Measurements from ENCODE around the gene BBS9. TPM values are rescaled to one million over a fixed set of nuclear protein-coding genes. Genes with fewer than 3 reads are reported as not detected.
A peak's percentile ranks its signal among the peaks of the same experiment; 100 is the strongest.

BBS9 gene
- total RNA-seq, 2 experiments from 2014 or later: 6.0 to 7.7 TPM

DNA sequence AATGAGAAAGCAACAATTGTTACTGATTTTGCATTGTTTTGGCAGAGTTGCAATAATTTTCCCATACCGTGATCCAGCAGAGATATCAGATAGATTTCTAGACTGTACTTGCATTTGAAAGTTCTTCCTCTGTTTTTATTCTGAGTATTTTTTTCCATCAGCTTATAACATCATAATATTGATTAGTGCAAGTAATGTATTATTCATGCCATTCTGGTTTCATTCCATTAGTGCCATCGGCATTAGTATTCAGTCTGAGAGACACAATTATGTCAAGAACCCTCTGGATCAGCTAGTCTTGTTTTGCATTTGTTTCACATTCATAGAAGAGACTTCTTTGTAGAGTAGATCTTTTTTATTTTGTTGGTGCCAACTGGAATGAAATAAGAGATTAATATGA is 304.0 kb downstream of the BBS9 start:
- no peak for ATAC-seq
- no peak for DNase-seq
- Mint-ChIP-seq H3K9me3 (no peaks in the 10 kb centered on the region), H3K27me3 (no peaks in the 10 kb centered on the region), H3K36me3 (ENCODE audit: low read depth) (no peaks in the 10 kb centered on the region), H3K27ac (no peak overlapping the region), H3K4me1 (ENCODE audit: low read depth) (no peaks in the 10 kb centered on the region), H3K4me3 (no peak overlapping the region)
- TF ChIP-seq, protein P1, sequence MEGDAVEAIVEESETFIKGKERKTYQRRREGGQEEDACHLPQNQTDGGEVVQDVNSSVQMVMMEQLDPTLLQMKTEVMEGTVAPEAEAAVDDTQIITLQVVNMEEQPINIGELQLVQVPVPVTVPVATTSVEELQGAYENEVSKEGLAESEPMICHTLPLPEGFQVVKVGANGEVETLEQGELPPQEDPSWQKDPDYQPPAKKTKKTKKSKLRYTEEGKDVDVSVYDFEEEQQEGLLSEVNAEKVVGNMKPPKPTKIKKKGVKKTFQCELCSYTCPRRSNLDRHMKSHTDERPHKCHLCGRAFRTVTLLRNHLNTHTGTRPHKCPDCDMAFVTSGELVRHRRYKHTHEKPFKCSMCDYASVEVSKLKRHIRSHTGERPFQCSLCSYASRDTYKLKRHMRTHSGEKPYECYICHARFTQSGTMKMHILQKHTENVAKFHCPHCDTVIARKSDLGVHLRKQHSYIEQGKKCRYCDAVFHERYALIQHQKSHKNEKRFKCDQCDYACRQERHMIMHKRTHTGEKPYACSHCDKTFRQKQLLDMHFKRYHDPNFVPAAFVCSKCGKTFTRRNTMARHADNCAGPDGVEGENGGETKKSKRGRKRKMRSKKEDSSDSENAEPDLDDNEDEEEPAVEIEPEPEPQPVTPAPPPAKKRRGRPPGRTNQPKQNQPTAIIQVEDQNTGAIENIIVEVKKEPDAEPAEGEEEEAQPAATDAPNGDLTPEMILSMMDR (IDR thresholded peaks at IDR 0.05): no peak
- intact Hi-C loops (cut with micrococcal nuclease): no loop called here
- ChIA-PET POLR2A (no interaction called here), CTCF (no interaction called here)

DNA sequence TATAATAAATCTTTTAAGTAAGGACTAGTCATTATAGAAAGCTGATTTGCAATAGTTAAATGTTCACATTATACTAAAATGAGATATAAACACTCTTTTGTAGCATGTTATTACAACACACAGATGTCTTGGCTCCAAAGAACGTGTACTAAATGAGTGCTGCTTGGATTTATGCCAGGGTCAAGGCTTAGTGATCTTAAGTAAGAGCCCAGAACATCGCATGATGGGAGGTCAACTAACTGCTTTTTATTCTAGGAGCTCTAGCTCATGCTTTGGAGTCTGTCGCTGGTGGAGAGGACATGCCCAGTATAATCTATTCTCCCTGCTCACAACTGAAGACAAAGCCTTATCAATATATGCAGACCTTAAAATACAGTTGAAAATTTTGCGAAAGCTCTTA is 315.1 kb downstream of the BBS9 start:
- ChIA-PET CTCF (interaction anchor here (1.4 kb wide), 1 partner anchor 20 kb away, joined by 4 read pairs; no protein-coding TSS in a partner anchor), POLR2A (no interaction called here)
- Mint-ChIP-seq H3K36me3 (ENCODE audit: low read depth) (no peaks in the 10 kb centered on the region), H3K27me3 (no peaks in the 10 kb centered on the region), H3K4me1 (ENCODE audit: low read depth) (peaks cover 11% of the 10 kb centered on the region), H3K9me3 (no peaks in the 10 kb centered on the region), H3K27ac (no peak overlapping the region), H3K4me3 (no peak overlapping the region)
- TF ChIP-seq, protein P1 (IDR thresholded peaks at IDR 0.05): no peak
- no peak for ATAC-seq
- intact Hi-C loops (cut with micrococcal nuclease): no loop called here
- DNase-seq: no peak

DNA sequence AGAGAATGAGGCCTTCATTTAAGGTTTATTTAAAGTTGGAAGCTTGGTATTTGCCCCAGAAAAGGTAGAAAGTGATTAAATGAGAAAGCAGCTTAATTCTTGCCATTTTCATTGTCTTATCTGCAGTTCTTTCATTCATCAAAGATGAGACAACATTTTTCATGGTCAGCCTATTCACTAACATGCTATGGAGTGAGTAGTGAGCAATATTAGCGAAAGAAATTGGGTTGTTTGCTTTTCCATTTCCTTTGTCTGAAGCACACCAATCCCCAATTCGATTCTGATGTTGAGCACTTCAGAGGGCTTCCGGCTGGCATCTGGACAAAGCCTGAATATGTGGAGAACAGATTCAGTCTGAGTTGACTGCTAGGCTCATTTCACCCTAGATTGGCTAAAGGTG is 317.2 kb downstream of the BBS9 start:
- TF ChIP-seq, protein P1 (IDR thresholded peaks at IDR 0.05): no peak
- H3K9me3 Mint-ChIP-seq: no peaks in the 10 kb centered on the region
- ChIA-PET POLR2A (no interaction called here), CTCF (no interaction called here)
- no peaks in the 10 kb centered on the region for H3K27me3 Mint-ChIP-seq
- H3K36me3 Mint-ChIP-seq (ENCODE audit: low read depth): no peaks in the 10 kb centered on the region
- H3K4me3 Mint-ChIP-seq: no peak overlapping the region
- peaks cover 16% of the 10 kb centered on the region for H3K4me1 Mint-ChIP-seq (ENCODE audit: low read depth)
- intact Hi-C loops (cut with micrococcal nuclease): no loop called here
- ATAC-seq: no peak
- DNase-seq: no peak
- H3K27ac Mint-ChIP-seq: no peak overlapping the region

DNA sequence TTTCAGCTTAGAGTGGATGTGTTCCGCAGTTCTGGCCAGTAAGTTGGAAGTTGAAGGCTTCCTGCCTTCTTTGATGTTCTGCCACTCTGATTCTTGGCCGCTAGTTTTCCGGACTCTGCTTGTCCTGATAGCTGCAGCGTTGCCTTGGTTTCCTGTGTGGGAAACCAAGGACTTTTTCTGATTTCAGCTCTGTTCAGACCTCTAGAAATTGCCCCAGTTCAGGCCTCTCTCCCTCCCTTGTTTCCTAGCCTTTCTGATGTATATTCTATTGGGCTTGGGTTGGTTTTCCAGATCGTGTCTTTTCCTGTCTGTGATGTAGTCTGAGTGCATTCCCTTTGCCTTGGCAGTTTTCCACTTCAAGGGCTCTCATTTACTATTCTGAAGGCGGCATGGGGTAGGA is 318.7 kb downstream of the BBS9 start:
- ChIA-PET POLR2A (no interaction called here), CTCF (no interaction called here)
- H3K4me3 Mint-ChIP-seq: no peak overlapping the region

DNA sequence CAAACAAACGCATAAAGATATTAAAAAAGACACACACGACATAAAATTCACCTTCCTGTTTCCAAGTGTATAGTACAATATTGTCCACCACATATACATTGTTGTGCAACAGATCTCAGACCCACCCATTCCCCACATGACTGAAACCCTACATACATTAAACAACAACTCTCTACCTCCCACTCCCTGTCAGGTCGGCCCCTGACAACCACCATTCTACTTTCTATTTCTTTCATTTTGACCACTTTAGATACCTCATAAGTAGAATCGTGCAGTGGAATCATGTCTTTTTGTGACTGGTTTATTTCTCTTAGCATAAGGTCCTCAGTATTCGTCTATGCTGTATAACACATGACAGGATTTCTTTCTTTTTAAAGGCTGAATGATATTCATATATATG is 320.5 kb downstream of the BBS9 start:
- Mint-ChIP-seq H3K27me3 (no peaks in the 10 kb centered on the region), H3K4me1 (ENCODE audit: low read depth) (peaks cover 16% of the 10 kb centered on the region), H3K9me3 (no peaks in the 10 kb centered on the region), H3K36me3 (ENCODE audit: low read depth) (no peaks in the 10 kb centered on the region), H3K4me3 (no peak overlapping the region), H3K27ac (no peak overlapping the region)
- TF ChIP-seq, protein P1 (IDR thresholded peaks at IDR 0.05): no peak
- DNase-seq: peak; percentile 7
- intact Hi-C loops (cut with micrococcal nuclease): no loop called here
- CTCF ChIA-PET: no interaction called here
- peak; percentile 34 for ATAC-seq
- POLR2A ChIA-PET: no interaction called here

More for the DNA sequence above, 318.7 kb downstream of the BBS9 start:
- TF ChIP-seq, protein P1 (IDR thresholded peaks at IDR 0.05): no peak
- intact Hi-C loops (cut with micrococcal nuclease): no loop called here
- H3K9me3 Mint-ChIP-seq: no peaks in the 10 kb centered on the region
- ATAC-seq (no peak), DNase-seq (no peak)
- no peaks in the 10 kb centered on the region for H3K27me3 Mint-ChIP-seq
- no peaks in the 10 kb centered on the region for H3K36me3 Mint-ChIP-seq (ENCODE audit: low read depth)
- no peak overlapping the region for H3K27ac Mint-ChIP-seq
- H3K4me1 Mint-ChIP-seq (ENCODE audit: low read depth): peaks cover 16% of the 10 kb centered on the region
